HL-60 (cell line): ENCODE measurements around the gene XRCC6.
A peak's percentile ranks its signal among the peaks of the same experiment; 100 is the strongest.

Experiments
- DNase-seq, 2 experiments: peaks; one replicate each; pipeline ENCODE4 v3.0.0-alpha.2; 2010 to 2020; ENCODE audit warnings: low read depth in 1 of 2, low spot score in 1 of 2
- H3K27ac ChIP-seq: fragments of 250-450 bp; sonication (Bioruptor Pico); replicated peaks from 2 replicates; pipeline ENCODE4 v1.5.1; 2020; ENCODE audit warnings: mild to moderate bottlenecking, moderate library complexity
- H3K27me3 ChIP-seq: fragments of 250-450 bp; sonication (Bioruptor Pico); 2 replicates; pipeline ENCODE4 v1.5.1; 2021; ENCODE audit warnings: mild to moderate bottlenecking, moderate library complexity; ENCODE audit not compliant: insufficient read depth, poor library complexity, severe bottlenecking
- H3K4me3 ChIP-seq: replicated peaks from 2 replicates; pipeline ENCODE4 v1.5.1; 2011; ENCODE audit warnings: mild to moderate bottlenecking, control low read depth, low read length; ENCODE audit not compliant: insufficient read depth
- GABPA ChIP-seq: IDR thresholded peaks from 2 replicates; pipeline ENCODE4 v1.6.1; 2012; ENCODE audit warnings: low read depth
- POLR2AphosphoS5 ChIP-seq: IDR thresholded peaks from 2 replicates; pipeline ENCODE4 v1.6.1; 2012; ENCODE audit warnings: low read depth
- SPI1 ChIP-seq: IDR thresholded peaks from 2 replicates; pipeline ENCODE4 v1.6.1; 2012; ENCODE audit warnings: low read depth, mild to moderate bottlenecking, borderline replicate concordance
- TF ChIP-seq, protein P1 (sequence below): IDR thresholded peaks from 2 replicates; pipeline ENCODE4 v1.6.1; 2012; ENCODE audit warnings: low read depth; ENCODE audit not compliant: insufficient replicate concordance
- TF ChIP-seq, protein P2 (sequence below): IDR thresholded peaks from one replicate; pipeline ENCODE4 v1.5.1; 2011; ENCODE audit warnings: low read length, control low read depth, inconsistent platforms; ENCODE audit not compliant: insufficient read depth

Gene XRCC6

DNA sequence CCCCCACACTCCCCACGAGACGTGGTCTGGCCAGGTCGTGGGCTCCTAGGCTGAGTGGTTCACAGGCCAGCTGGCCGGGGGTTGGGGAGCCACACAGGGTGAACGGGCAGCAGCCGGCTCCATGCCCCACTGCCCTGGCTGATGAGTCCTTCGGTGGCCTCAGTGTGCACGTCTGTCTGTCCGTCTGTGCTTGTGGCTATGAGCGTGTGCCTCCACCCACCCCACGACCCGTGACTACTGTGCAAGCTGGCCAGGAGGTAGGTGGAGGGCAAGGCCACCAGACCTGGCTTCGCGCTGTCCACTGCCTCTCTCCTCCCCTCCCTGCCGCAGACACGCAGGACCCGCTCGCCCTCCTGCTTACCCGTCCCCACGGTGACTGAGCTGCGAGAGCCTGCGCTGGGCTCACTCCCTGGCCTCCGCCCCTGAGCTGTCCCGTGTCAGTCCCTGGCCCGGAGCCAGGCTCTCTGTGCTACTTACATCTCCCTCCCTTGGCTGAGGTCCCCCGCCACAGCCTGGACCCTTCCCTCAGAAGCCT lies 46.2 kb upstream of the XRCC6 start:
- TF ChIP-seq POLR2AphosphoS5 = no peak
- TF ChIP-seq, protein P1, sequence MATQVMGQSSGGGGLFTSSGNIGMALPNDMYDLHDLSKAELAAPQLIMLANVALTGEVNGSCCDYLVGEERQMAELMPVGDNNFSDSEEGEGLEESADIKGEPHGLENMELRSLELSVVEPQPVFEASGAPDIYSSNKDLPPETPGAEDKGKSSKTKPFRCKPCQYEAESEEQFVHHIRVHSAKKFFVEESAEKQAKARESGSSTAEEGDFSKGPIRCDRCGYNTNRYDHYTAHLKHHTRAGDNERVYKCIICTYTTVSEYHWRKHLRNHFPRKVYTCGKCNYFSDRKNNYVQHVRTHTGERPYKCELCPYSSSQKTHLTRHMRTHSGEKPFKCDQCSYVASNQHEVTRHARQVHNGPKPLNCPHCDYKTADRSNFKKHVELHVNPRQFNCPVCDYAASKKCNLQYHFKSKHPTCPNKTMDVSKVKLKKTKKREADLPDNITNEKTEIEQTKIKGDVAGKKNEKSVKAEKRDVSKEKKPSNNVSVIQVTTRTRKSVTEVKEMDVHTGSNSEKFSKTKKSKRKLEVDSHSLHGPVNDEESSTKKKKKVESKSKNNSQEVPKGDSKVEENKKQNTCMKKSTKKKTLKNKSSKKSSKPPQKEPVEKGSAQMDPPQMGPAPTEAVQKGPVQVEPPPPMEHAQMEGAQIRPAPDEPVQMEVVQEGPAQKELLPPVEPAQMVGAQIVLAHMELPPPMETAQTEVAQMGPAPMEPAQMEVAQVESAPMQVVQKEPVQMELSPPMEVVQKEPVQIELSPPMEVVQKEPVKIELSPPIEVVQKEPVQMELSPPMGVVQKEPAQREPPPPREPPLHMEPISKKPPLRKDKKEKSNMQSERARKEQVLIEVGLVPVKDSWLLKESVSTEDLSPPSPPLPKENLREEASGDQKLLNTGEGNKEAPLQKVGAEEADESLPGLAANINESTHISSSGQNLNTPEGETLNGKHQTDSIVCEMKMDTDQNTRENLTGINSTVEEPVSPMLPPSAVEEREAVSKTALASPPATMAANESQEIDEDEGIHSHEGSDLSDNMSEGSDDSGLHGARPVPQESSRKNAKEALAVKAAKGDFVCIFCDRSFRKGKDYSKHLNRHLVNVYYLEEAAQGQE = no peak
- TF ChIP-seq, protein P2, sequence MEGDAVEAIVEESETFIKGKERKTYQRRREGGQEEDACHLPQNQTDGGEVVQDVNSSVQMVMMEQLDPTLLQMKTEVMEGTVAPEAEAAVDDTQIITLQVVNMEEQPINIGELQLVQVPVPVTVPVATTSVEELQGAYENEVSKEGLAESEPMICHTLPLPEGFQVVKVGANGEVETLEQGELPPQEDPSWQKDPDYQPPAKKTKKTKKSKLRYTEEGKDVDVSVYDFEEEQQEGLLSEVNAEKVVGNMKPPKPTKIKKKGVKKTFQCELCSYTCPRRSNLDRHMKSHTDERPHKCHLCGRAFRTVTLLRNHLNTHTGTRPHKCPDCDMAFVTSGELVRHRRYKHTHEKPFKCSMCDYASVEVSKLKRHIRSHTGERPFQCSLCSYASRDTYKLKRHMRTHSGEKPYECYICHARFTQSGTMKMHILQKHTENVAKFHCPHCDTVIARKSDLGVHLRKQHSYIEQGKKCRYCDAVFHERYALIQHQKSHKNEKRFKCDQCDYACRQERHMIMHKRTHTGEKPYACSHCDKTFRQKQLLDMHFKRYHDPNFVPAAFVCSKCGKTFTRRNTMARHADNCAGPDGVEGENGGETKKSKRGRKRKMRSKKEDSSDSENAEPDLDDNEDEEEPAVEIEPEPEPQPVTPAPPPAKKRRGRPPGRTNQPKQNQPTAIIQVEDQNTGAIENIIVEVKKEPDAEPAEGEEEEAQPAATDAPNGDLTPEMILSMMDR = no peak
- no peak for TF ChIP-seq SPI1
- TF ChIP-seq GABPA = no peak
- DNase-seq = no peak
- no peaks in the 10 kb centered on the region for H3K27me3 ChIP-seq
- H3K27ac ChIP-seq = no peak overlapping the region
- no peak overlapping the region for H3K4me3 ChIP-seq

DNA sequence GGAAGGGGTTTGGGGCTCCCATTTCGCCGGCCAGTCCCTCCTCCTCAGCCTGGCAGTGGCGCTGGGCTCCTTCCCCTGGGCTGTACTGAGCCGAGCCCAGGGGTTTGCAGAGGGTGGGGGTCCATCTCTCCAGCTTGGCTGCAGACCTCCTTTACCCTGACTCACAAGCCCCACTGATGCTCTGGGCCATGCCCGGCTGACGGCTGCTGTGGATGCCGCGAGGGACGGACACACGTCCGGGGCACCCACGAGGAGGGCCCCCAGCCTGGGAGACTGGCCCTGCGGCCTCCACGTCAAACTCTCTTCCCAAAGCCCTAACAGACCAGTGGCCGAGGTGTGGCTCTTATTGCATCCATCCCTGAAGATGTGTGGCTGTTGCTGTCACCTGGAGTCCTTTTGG lies 45.6 kb upstream of the XRCC6 start:
- H3K27ac ChIP-seq = no peak overlapping the region
- no peaks in the 10 kb centered on the region for H3K27me3 ChIP-seq
- H3K4me3 ChIP-seq = no peak overlapping the region
- TF ChIP-seq SPI1 (no peak), GABPA (no peak), POLR2AphosphoS5 (no peak)
- TF ChIP-seq, protein P1 = no peak
- TF ChIP-seq, protein P2 = no peak
- DNase-seq = no peak

DNA sequence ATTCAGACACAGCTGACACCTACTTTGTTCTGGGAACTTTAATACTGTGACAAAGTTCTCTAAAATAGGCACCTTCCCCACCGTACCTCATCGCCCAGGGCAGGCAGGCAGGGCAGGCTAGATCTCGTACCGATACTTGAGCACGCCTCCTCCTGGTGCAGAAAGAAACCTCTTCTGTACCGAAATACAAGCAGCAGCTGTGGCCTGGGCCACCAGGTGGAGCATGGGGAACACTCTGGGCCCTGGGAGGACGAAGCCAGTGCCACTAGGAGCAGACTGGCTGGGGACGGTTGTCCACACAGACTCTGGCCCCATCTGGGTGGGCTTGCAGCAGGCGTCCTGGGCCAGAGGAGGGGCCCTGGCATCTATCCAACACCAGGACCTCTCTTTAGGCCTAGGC lies 44.2 kb upstream of the XRCC6 start:
- TF ChIP-seq, protein P2 = peak; percentile 83
- TF ChIP-seq POLR2AphosphoS5 = no peak
- H3K27me3 ChIP-seq = no peaks in the 10 kb centered on the region
- DNase-seq = peak; percentile 34 to 56
- no peak overlapping the region for H3K27ac ChIP-seq
- no peak overlapping the region for H3K4me3 ChIP-seq

DNA sequence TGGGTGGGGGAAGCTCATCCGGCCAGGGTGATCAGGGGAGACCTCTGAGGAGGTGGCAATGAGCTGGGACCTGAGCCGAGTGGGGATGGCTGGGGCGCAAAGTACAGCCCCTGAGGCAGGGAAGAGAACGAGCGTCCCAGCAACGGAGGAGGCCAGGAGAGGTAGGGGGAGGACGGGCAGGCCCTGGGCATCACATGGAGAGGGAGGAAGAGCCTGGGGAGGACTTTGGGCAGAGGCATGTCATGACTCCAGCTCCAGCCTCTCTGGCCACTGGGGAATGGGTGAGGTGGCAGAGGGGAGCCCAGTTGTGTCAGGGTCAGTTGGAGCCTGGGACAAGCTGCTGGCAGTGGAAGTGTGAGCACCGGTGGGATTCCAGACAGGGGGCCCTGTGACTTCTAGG lies 43.0 kb upstream of the XRCC6 start:
- DNase-seq = no peak
- H3K4me3 ChIP-seq = no peak overlapping the region
- no peaks in the 10 kb centered on the region for H3K27me3 ChIP-seq
- no peak overlapping the region for H3K27ac ChIP-seq
- TF ChIP-seq, protein P1 = no peak
- TF ChIP-seq, protein P2 = no peak
- TF ChIP-seq POLR2AphosphoS5 (no peak), GABPA (no peak), SPI1 (no peak)
